ENCODE data around the gene ZNF777.

The ZNF777 gene

DNA sequence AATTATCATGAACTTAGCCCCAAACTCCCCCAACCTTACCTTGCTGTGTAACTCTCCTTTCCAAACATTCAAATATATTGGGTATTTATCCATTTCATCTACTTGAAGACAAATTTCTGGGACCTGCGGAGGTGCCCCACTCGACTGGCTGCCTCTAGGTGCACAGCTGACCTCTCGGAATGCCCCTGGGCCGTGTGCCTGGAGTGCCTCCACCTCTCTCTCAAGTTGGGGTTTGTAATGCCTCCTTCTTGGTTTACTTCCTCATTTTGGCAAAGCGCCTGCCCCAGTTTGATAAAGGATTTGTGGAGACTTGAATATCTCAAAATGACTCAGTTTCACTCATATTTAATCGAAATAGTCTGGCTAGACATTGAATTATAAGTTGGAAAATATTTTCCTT is 16.6 kb downstream of the ZNF777 start:
- no peak for DNase-seq
- Histone ChIP-seq H3K4me1 (ENCODE audit: control insufficient read depth, low read depth, low read length) (no peaks in the 10 kb centered on the region), H3K4ac (ENCODE audit: low read depth, low read length) (no peak overlapping the region), H4K8ac (ENCODE audit: low read depth, low read length) (no peak overlapping the region), H3K18ac (ENCODE audit: low read length) (no peak overlapping the region), H3K23ac (ENCODE audit: low read length) (no peak overlapping the region), H2BK15ac (replicated peaks; ENCODE audit: low read depth) (no peak overlapping the region), H3K79me1 (ENCODE audit: low read length) (no peaks in the 10 kb centered on the region), H3K79me2 (ENCODE audit: control insufficient read depth, insufficient read depth, low read length) (no peaks in the 10 kb centered on the region), H3K27me3 (ENCODE audit: insufficient read depth, low read length, poor library complexity) (no peaks in the 10 kb centered on the region), H3K4me3 (ENCODE audit: low read length) (no peak overlapping the region), H2BK5ac (ENCODE audit: low read length) (no peak overlapping the region), H3K27ac (ENCODE audit: low read depth, low read length) (no peak overlapping the region), H3K36me3 (ENCODE audit: control insufficient read depth, insufficient read depth, low read length) (no peaks in the 10 kb centered on the region), H2AK5ac (ENCODE audit: low read length) (no peak overlapping the region), H3K56ac (ENCODE audit: low read length) (no peak overlapping the region), H3K4me2 (ENCODE audit: low read length) (no peak overlapping the region), H3K9ac (ENCODE audit: low read length) (no peak overlapping the region), H2BK120ac (ENCODE audit: low read depth, low read length) (no peak overlapping the region), H4K5ac (ENCODE audit: low read length) (no peak overlapping the region)
- no CpG with 5 or more reads among the region's 6 CpGs for WGBS (ENCODE audit: extremely low coverage, insufficient coverage, low lambda C conversion rate)

DNA sequence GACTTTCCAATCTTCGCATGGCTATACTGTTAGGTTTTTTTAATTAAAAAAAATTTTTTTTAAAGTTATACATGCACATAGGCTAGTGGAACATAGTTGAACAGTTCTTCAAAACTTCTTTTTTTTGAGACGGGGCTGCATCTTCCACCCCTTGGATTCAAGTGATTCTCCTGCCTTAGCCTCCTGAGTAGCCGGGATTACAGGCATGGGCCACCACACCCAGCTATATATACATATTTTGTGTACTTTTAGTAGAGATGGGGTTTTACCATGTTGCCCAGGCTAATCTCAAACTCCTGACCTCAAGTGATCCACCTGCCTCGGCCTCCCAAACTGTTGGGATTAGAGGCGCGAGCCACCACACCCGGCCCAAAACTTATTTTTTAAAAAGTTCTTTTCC is 17.3 kb downstream of the ZNF777 start:
- no peak overlapping the region for H3K18ac ChIP-seq (ENCODE audit: low read length)
- DNase-seq: no peak
- H3K4ac ChIP-seq (ENCODE audit: low read depth, low read length): no peak overlapping the region
- no peak overlapping the region for H3K4me2 ChIP-seq (ENCODE audit: low read length)
- H3K79me1 ChIP-seq (ENCODE audit: low read length): no peaks in the 10 kb centered on the region
- no peaks in the 10 kb centered on the region for H3K79me2 ChIP-seq (ENCODE audit: control insufficient read depth, insufficient read depth, low read length)
- H3K4me3 ChIP-seq (ENCODE audit: low read length): no peak overlapping the region
- H2BK120ac ChIP-seq (ENCODE audit: low read depth, low read length): no peak overlapping the region
- no peak overlapping the region for H2AK5ac ChIP-seq (ENCODE audit: low read length)
- no peak overlapping the region for H4K5ac ChIP-seq (ENCODE audit: low read length)
- H3K4me1 ChIP-seq (ENCODE audit: control insufficient read depth, low read depth, low read length): no peaks in the 10 kb centered on the region
- H3K36me3 ChIP-seq (ENCODE audit: control insufficient read depth, insufficient read depth, low read length): no peaks in the 10 kb centered on the region
- no peak overlapping the region for H3K9ac ChIP-seq (ENCODE audit: low read length)
- no peak overlapping the region for H3K56ac ChIP-seq (ENCODE audit: low read length)
- H2BK15ac ChIP-seq (replicated peaks; ENCODE audit: low read depth): no peak overlapping the region
- no peaks in the 10 kb centered on the region for H3K27me3 ChIP-seq (ENCODE audit: insufficient read depth, low read length, poor library complexity)
- no peak overlapping the region for H3K23ac ChIP-seq (ENCODE audit: low read length)
- H4K8ac ChIP-seq (ENCODE audit: low read depth, low read length): no peak overlapping the region
- no peak overlapping the region for H2BK5ac ChIP-seq (ENCODE audit: low read length)
- H3K27ac ChIP-seq (ENCODE audit: low read depth, low read length): no peak overlapping the region
- WGBS (ENCODE audit: extremely low coverage, insufficient coverage, low lambda C conversion rate): no CpG with 5 or more reads among the region's 7 CpGs

DNA sequence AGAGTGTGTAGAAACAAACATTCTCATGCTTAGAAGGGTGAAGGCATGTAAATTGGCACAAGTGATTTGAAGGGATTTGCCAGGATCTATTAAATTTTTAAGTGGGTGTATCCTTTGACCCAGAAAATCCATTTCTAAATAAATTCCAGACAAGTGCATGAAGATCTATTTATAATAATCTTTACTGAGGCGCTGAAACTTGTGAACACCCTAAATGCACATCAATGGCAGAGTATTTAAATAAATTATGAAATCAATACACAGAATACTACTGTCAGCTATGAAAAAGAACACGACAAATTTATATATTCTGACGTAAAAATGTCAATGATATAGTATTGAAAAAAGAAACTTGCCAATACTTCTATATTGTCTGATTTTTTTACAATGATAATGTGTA is 17.9 kb downstream of the ZNF777 start:
- Histone ChIP-seq H3K36me3 (ENCODE audit: control insufficient read depth, insufficient read depth, low read length) (no peaks in the 10 kb centered on the region), H4K5ac (ENCODE audit: low read length) (no peak overlapping the region), H3K27me3 (ENCODE audit: insufficient read depth, low read length, poor library complexity) (no peaks in the 10 kb centered on the region), H2BK120ac (ENCODE audit: low read depth, low read length) (no peak overlapping the region), H3K4ac (ENCODE audit: low read depth, low read length) (no peak overlapping the region), H3K79me2 (ENCODE audit: control insufficient read depth, insufficient read depth, low read length) (no peaks in the 10 kb centered on the region), H3K4me3 (ENCODE audit: low read length) (no peak overlapping the region), H3K4me2 (ENCODE audit: low read length) (no peak overlapping the region), H3K23ac (ENCODE audit: low read length) (no peak overlapping the region), H3K9ac (ENCODE audit: low read length) (no peak overlapping the region), H3K27ac (ENCODE audit: low read depth, low read length) (no peak overlapping the region), H2BK15ac (replicated peaks; ENCODE audit: low read depth) (no peak overlapping the region), H4K8ac (ENCODE audit: low read depth, low read length) (no peak overlapping the region), H2AK5ac (ENCODE audit: low read length) (no peak overlapping the region), H3K56ac (ENCODE audit: low read length) (no peak overlapping the region), H3K79me1 (ENCODE audit: low read length) (no peaks in the 10 kb centered on the region), H3K18ac (ENCODE audit: low read length) (no peak overlapping the region), H2BK5ac (ENCODE audit: low read length) (no peak overlapping the region), H3K4me1 (ENCODE audit: control insufficient read depth, low read depth, low read length) (no peaks in the 10 kb centered on the region)
- WGBS (ENCODE audit: extremely low coverage, insufficient coverage, low lambda C conversion rate): no CpG with 5 or more reads among the region's 3 CpGs
- no peak for DNase-seq

DNA sequence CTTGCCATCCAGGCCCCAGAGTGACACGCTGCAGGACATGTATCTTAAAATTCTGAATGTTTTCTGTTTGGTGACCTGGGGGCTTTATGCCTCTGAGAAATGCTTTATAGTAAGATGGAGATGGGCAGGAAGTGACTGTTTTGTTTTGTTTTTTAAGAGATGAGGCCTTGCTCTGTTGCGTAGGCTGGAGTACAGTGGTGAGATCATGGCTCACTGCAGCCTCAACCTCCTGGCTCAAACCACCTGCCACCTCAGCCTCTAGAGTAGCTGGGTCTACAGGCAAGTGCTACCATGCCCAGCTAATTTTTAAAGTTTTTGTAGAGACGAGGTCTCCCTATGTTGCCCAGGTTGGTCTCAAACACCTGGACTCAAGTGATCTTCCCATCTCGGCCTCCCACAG is 20.6 kb downstream of the ZNF777 start:
- H3K9ac ChIP-seq (ENCODE audit: low read length): no peak overlapping the region
- H3K79me1 ChIP-seq (ENCODE audit: low read length): no peaks in the 10 kb centered on the region
- no peak overlapping the region for H3K18ac ChIP-seq (ENCODE audit: low read length)
- no peaks in the 10 kb centered on the region for H3K27me3 ChIP-seq (ENCODE audit: insufficient read depth, low read length, poor library complexity)
- no peak overlapping the region for H2AK5ac ChIP-seq (ENCODE audit: low read length)
- no peak overlapping the region for H2BK120ac ChIP-seq (ENCODE audit: low read depth, low read length)
- H3K36me3 ChIP-seq (ENCODE audit: control insufficient read depth, insufficient read depth, low read length): no peaks in the 10 kb centered on the region
- H2BK5ac ChIP-seq (ENCODE audit: low read length): no peak overlapping the region
- H3K4me2 ChIP-seq (ENCODE audit: low read length): no peak overlapping the region
- no peak overlapping the region for H4K8ac ChIP-seq (ENCODE audit: low read depth, low read length)
- no peak overlapping the region for H3K27ac ChIP-seq (ENCODE audit: low read depth, low read length)
- H3K23ac ChIP-seq (ENCODE audit: low read length): no peak overlapping the region
- no peak overlapping the region for H3K4ac ChIP-seq (ENCODE audit: low read depth, low read length)
- H4K5ac ChIP-seq (ENCODE audit: low read length): no peak overlapping the region
- no peak overlapping the region for H2BK15ac ChIP-seq (replicated peaks; ENCODE audit: low read depth)
- no peak overlapping the region for H3K56ac ChIP-seq (ENCODE audit: low read length)
- no peaks in the 10 kb centered on the region for H3K4me1 ChIP-seq (ENCODE audit: control insufficient read depth, low read depth, low read length)
- no peaks in the 10 kb centered on the region for H3K79me2 ChIP-seq (ENCODE audit: control insufficient read depth, insufficient read depth, low read length)
- no CpG with 5 or more reads among the region's 4 CpGs for WGBS (ENCODE audit: extremely low coverage, insufficient coverage, low lambda C conversion rate)
- no peak overlapping the region for H3K4me3 ChIP-seq (ENCODE audit: low read length)
- DNase-seq: no peak

DNA sequence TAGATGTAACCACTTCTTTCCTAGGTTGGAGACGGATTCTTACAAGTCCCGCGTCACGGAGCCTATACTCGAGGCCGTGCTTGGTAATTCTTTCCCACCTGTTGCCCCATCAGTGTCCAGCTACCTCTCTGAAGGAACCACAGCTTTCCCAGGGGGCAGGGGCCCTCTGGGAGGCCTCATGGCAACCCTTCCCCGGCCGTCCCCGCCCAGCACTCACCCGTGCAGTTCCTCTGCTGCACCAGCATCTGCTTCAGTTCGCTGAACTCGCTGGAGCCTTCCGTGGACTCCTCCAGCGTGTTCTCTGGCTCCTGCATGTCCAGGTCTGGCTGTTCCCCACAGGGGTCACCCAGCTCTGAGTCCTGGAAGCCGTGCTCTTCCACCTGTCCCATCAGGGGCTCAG is 24.5 kb downstream of the ZNF777 start:
- no peaks in the 10 kb centered on the region for H3K79me1 ChIP-seq (ENCODE audit: low read length)

DNA sequence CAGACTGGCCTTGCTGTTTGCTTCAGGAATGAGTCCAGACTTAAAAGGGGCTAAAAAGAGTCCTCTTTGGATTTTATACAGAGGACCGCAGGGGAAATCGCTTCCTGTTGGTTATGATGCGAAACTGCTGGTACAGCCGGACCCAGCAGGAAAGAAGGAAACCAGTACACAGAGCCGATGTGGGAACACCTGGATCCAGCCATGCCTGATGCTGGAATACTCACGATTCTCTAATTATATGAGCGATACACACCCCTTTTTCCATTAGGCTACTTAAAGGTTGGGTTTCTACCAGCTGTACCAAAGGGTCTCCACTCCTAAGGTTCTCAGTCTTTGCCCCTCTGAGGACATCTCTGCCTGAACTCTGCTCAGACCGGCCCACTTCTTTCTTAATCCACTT is 27.7 kb downstream of the ZNF777 start:
- WGBS (ENCODE audit: extremely low coverage, insufficient coverage, low lambda C conversion rate): no CpG with 5 or more reads among the region's 8 CpGs
- no peak overlapping the region for H3K4me2 ChIP-seq (ENCODE audit: low read length)
- H3K18ac ChIP-seq (ENCODE audit: low read length): no peak overlapping the region
- no peak overlapping the region for H3K4me3 ChIP-seq (ENCODE audit: low read length)
- H3K27ac ChIP-seq (ENCODE audit: low read depth, low read length): no peak overlapping the region
- no peak for DNase-seq
- H4K5ac ChIP-seq (ENCODE audit: low read length): no peak overlapping the region
- H3K79me1 ChIP-seq (ENCODE audit: low read length): no peaks in the 10 kb centered on the region
- no peaks in the 10 kb centered on the region for H3K79me2 ChIP-seq (ENCODE audit: control insufficient read depth, insufficient read depth, low read length)
- no peak overlapping the region for H2BK120ac ChIP-seq (ENCODE audit: low read depth, low read length)
- H2BK5ac ChIP-seq (ENCODE audit: low read length): no peak overlapping the region
- no peak overlapping the region for H3K4ac ChIP-seq (ENCODE audit: low read depth, low read length)
- no peak overlapping the region for H3K23ac ChIP-seq (ENCODE audit: low read length)
- no peak overlapping the region for H2BK15ac ChIP-seq (replicated peaks; ENCODE audit: low read depth)
- H3K36me3 ChIP-seq (ENCODE audit: control insufficient read depth, insufficient read depth, low read length): no peaks in the 10 kb centered on the region
- H4K8ac ChIP-seq (ENCODE audit: low read depth, low read length): no peak overlapping the region
- no peaks in the 10 kb centered on the region for H3K4me1 ChIP-seq (ENCODE audit: control insufficient read depth, low read depth, low read length)
- H2AK5ac ChIP-seq (ENCODE audit: low read length): no peak overlapping the region
- H3K56ac ChIP-seq (ENCODE audit: low read length): no peak overlapping the region
- H3K9ac ChIP-seq (ENCODE audit: low read length): no peak overlapping the region
- H3K27me3 ChIP-seq (ENCODE audit: insufficient read depth, low read length, poor library complexity): no peaks in the 10 kb centered on the region

More for the DNA sequence above, 24.5 kb downstream of the ZNF777 start:
- H2BK5ac ChIP-seq (ENCODE audit: low read length): no peak overlapping the region
- no peak overlapping the region for H3K27ac ChIP-seq (ENCODE audit: low read depth, low read length)
- H3K56ac ChIP-seq (ENCODE audit: low read length): no peak overlapping the region
- no peak overlapping the region for H3K4ac ChIP-seq (ENCODE audit: low read depth, low read length)
- H3K36me3 ChIP-seq (ENCODE audit: control insufficient read depth, insufficient read depth, low read length): no peaks in the 10 kb centered on the region
- no peak overlapping the region for H3K23ac ChIP-seq (ENCODE audit: low read length)
- no peak overlapping the region for H3K18ac ChIP-seq (ENCODE audit: low read length)
- WGBS (ENCODE audit: extremely low coverage, insufficient coverage, low lambda C conversion rate): no CpG with 5 or more reads among the region's 15 CpGs
- H3K4me3 ChIP-seq (ENCODE audit: low read length): no peak overlapping the region
- no peak overlapping the region for H4K5ac ChIP-seq (ENCODE audit: low read length)
- H4K8ac ChIP-seq (ENCODE audit: low read depth, low read length): no peak overlapping the region
- H3K4me1 ChIP-seq (ENCODE audit: control insufficient read depth, low read depth, low read length): no peaks in the 10 kb centered on the region
- no peak overlapping the region for H2BK15ac ChIP-seq (replicated peaks; ENCODE audit: low read depth)
- H3K27me3 ChIP-seq (ENCODE audit: insufficient read depth, low read length, poor library complexity): no peaks in the 10 kb centered on the region
- no peak overlapping the region for H2AK5ac ChIP-seq (ENCODE audit: low read length)
- DNase-seq: no peak
- no peaks in the 10 kb centered on the region for H3K79me2 ChIP-seq (ENCODE audit: control insufficient read depth, insufficient read depth, low read length)
- no peak overlapping the region for H3K4me2 ChIP-seq (ENCODE audit: low read length)
- H3K9ac ChIP-seq (ENCODE audit: low read length): no peak overlapping the region
- H2BK120ac ChIP-seq (ENCODE audit: low read depth, low read length): no peak overlapping the region

Data from mesendoderm (in vitro differentiated cells).